ENCODE results near the gene SDC3.

DNA sequence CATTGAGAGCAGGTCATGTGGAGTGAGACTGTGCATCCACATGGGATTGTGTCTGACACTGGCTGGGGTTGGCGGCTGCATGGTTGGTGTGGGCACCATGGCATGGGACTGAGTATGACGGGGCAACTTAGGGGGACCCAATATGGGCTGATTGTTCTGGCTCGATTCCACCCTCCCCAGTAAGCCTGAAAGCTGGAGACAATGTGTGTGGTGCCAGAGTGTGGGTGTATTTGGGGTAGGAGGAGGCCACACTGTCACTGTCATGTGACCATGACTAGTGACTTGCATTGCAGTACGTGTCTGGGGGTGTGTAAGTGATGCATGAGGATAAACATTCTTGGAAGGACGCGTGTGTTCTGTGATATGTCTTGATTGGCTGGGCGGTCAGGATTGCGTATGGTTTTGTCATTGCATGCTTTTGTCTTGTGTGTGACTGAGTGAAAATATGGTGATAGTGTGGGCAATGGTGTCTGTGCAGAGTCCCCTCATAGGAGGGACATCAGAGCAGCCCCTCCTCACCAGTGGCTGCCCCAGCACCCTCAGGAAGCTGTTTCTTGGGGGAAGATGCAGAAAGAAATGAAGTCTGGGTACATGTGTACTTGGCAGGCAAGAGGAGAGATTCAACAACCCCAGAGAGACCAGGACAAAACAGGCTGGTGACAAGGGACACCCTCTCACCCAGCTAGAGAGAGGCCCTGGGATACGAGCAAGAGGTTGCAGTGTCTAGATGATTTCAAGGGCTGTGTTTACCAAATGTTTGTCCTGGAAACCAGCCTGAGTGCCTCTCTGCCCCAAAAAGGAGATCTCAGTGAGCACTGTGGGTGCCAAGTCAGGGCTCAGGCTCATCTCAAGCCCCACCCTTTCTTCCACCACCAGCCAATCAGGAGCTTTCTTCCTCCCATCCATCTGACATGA lies 36.3 kb downstream of the SDC3 start:
- TF ChIP-seq, protein P1, sequence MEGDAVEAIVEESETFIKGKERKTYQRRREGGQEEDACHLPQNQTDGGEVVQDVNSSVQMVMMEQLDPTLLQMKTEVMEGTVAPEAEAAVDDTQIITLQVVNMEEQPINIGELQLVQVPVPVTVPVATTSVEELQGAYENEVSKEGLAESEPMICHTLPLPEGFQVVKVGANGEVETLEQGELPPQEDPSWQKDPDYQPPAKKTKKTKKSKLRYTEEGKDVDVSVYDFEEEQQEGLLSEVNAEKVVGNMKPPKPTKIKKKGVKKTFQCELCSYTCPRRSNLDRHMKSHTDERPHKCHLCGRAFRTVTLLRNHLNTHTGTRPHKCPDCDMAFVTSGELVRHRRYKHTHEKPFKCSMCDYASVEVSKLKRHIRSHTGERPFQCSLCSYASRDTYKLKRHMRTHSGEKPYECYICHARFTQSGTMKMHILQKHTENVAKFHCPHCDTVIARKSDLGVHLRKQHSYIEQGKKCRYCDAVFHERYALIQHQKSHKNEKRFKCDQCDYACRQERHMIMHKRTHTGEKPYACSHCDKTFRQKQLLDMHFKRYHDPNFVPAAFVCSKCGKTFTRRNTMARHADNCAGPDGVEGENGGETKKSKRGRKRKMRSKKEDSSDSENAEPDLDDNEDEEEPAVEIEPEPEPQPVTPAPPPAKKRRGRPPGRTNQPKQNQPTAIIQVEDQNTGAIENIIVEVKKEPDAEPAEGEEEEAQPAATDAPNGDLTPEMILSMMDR (IDR thresholded peaks at IDR 0.05) = no peak
- TF ChIP-seq POLR2A (IDR thresholded peaks at IDR 0.05) = no peak

Measured in right lobe of liver (tissue), 4 donors.